Motor neuron (in vitro differentiated cells): ENCODE measurements around the gene SLC2A13. TPM values are rescaled to one million over a fixed set of nuclear protein-coding genes. Genes with fewer than 3 reads are reported as not detected.
"Not testable (repeated sequence)": the region's sequence is repeated elsewhere in the genome, so short reads cannot be mapped to it uniquely, and the experiment has no call there.

Experiments used
- ATAC-seq, 8 experiments: fragments of 200-7000 bp; cut with Tn5 transposase; replicated peaks in 6 of 8; 2 replicates each; pipeline ENCODE4 v1.8.0; 2021; ENCODE audit warnings: mild to moderate bottlenecking in 8 of 8, moderate library complexity in 8 of 8
- H3K27ac ChIP-seq, 2 donors: fragments of 250-450 bp; sonication (Bioruptor Pico); 2 replicates each; pipeline ENCODE4 v1.9.0; 2021; ENCODE audit warnings: antibody characterized with exemption in 2 of 2, mild to moderate bottlenecking in 2 of 2, moderate library complexity in 1 of 2
- H3K4me1 ChIP-seq, 2 donors: fragments of 250-450 bp; sonication (Bioruptor Pico); replicated peaks in 1 of 2; 2 replicates each; pipeline ENCODE4 v1.6.1; 2021; ENCODE audit warnings: antibody characterized with exemption in 2 of 2, mild to moderate bottlenecking in 2 of 2, moderate library complexity in 1 of 2
- H3K4me3 ChIP-seq, 5 donors: fragments of 250-450 bp; sonication (Bioruptor Pico); 2 replicates each; pipeline ENCODE4 v1.9.0; 2021; ENCODE audit warnings: antibody characterized with exemption in 5 of 5, mild to moderate bottlenecking in 5 of 5, moderate library complexity in 4 of 5
- WGBS, 10 experiments: fragments of 450-650 bp; shearing (Covaris generic); methylation state at CpG; one replicate each; pipeline ENCODE4 v1.0.0; 2022; 5-methylcytosine and 5-hydroxymethylcytosine counted together
- in situ Hi-C, 9 experiments: fragments of 400-800 bp; cut with MboI; loops; one replicate each; pipeline ENCODE4 v1.15.0; 2021; ENCODE audit warnings: low sequenced_read_pairs in 9 of 9, low pct_unique_long_range_greater_than_20kb in 2 of 9; ENCODE audit not compliant: unreplicated experiment in 9 of 9
- total RNA-seq, 8 experiments: library from RNA; unstranded; fragments of 300-600 nt; gene quantifications; 2 replicates each; pipeline versions ENCODE4 v1.2.3 to v1.2.4, GENCODE V29; 2022

SLC2A13 gene
- total RNA-seq, 8 experiments from 2014 or later = 4.0 to 26.7 (median 7.4) TPM

DNA sequence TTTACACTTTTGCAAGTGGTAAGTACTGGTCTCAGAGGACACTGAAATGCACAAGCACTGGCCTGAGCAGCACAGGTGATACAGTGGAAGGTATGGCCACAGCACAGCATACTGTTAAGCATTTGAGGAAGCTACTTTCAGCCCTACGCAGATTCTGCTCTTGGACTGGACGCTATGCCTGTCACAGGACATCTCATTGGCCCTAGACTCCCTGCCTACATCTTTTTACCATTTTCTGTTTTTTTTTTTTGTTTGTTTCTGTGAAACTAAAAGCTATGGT is 342.1 kb downstream of the SLC2A13 start:
- WGBS, 10 experiments = 83 to 100% (median 95%) methylated on average over 1 to 2 of the region's 2 CpGs; no CpG with 5 or more reads in 5 of the 10 experiments
- Histone ChIP-seq H3K4me1 (peaks cover 3 to 4% of the 10 kb centered on the region in 2 donors), H3K27ac (no peak overlapping the region), H3K4me3 (no peak overlapping the region)
- in situ Hi-C loops = loop anchor here in 6 of 9 experiments (10.0 to 25.0 kb wide), 5 partner anchors 248 to 548 kb away; partner anchors contain the start of gene SLC2A13 (in 5 of the 6)
- ATAC-seq = peak in 5 of 8 experiments; percentile 50 to 64 (median 52)

DNA sequence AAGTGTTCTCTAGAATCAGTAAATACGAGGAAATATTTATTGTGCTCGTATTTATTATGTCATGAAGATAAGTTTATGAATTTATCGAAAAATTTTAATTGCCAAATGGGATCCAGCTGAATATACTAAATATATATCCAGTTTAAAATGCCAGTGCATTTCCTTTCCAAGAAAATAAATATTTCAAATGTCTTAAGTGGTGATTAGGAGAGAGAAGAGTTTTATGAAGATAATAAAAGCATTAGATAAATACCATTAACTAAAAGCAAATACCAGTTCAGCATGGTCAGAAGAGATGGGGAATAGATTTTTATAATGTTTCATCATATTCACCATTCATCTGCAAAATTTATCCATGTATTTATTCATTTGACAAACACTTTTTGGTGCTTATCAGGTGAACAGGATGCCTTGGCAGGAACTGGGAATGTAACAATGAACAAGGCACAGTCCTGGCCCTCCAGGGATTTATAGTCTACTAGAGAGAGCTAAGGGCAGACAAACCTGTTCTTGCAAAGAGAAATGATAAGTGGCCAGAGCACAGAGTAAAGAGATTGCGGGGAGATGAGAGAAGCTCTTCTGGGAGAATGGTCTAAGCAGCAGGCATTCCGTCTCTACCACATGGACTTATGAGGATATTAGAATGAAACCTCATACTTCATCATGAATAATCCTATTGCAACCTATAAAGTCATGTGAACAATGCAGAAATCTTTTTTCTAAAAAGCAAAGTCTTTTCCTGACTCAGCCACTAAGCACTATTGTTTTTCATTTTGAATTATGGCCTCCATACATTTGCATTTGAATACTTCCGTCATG is 342.6 kb downstream of the SLC2A13 start:
- WGBS, 10 experiments = 72 to 100% (median 88%) methylated on average over 3 to 6 of the region's 6 CpGs
- no peak overlapping the region for H3K4me3 ChIP-seq
- no peak overlapping the region for H3K27ac ChIP-seq
- peak in 5 of 8 experiments; percentile 27 to 50 (median 35) for ATAC-seq
- in situ Hi-C loops = loop anchor here in 6 of 9 experiments (10.0 to 25.0 kb wide), 5 partner anchors 249 to 549 kb away; partner anchors contain the start of gene SLC2A13 (in 5 of the 6)
- peaks cover 3 to 4% of the 10 kb centered on the region in 2 donors for H3K4me1 ChIP-seq

DNA sequence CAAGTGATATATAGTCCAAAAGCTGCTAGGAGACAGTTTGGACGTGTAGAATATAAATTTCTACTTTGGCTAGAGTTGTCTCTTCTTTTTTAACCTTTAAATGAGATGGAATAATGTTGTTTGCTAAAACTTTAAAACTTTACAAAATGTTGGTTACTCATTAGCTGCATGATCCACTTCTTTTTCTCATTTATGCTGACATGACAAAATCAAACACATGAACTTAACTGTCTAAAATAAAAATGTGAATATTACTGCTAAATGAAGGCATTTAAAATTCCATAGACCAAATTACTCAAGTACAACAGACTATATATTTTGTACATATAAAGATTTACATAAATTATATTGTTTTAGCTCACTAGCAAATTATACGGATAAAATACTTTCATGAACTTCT is 350.4 kb downstream of the SLC2A13 start:
- 0 to 100% (median 85%) methylated on average over 1 to 2 of the region's 2 CpGs; no CpG with 5 or more reads in 1 of the 10 experiments for WGBS, 10 experiments
- Histone ChIP-seq H3K4me3 (no peak overlapping the region), H3K4me1 (no peaks in the 10 kb centered on the region), H3K27ac (no peak overlapping the region)
- in situ Hi-C loops = loop anchor here in 5 of 9 experiments (25.0 kb wide), 3 partner anchors 257 to 557 kb away; partner anchors contain the start of gene SLC2A13 (in 4 of the 5)
- ATAC-seq = no peak

DNA sequence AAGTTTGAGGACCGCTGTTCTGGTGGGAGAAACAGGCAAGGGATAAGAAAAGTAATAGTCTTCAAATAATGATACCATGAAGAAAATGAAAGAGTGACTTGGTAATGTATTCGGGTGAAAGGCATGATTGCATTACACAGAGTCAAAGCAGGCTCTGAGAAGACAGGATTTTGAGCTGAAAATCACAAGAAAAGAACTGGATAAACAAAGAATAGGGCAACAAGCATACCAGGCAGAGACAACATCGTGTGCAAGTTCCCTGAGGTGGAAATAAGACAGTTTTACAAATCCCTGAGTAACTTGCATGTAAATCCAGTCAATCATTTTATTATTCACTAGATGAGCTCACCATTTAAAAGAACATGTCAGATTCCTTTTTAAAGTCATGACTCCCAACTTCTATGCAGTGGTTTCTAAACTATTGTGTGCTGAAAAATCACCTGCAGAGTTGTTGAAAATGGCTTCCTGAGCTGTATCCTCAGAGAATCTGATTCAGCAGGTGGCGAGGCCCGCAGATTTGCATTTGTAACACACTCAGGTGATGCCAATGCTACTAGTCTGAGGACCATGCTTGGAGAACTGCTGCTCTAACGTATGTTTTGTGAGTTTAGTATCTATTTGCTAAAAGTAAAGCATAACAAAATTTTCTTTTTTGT is 353.3 kb downstream of the SLC2A13 start:
- peak in 1 of 8 experiments; percentile 14 for ATAC-seq
- no peak overlapping the region for H3K27ac ChIP-seq
- in situ Hi-C loops = loop anchor here in 5 of 9 experiments (25.0 kb wide), 3 partner anchors 260 to 560 kb away; partner anchors contain the start of gene SLC2A13 (in 4 of the 5)
- 27 to 67% (median 52%) methylated on average over 2 to 6 of the region's 6 CpGs for WGBS, 10 experiments
- H3K4me3 ChIP-seq = no peak overlapping the region
- H3K4me1 ChIP-seq = no peaks in the 10 kb centered on the region

DNA sequence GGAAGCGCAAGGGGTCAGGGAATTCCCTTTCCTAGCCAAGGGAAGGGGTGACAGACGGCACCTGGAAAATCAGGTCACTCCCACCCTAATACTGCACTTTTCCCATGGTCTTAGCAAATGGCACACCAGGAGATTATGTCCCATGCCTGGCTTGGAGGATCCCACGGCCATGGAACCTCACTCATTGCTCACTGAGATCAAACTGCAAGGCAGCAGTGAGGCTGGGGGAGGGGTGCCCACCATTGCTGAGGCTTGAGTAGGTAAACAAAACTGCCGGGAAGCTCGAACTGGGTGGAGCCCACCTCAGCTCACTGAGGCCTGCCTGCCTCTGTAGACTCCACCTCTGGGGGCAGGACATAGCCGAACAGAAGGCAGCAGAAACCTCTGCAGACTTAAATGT is 359.7 kb downstream of the SLC2A13 start:
- not testable (repeated sequence) for ATAC-seq, H3K27ac ChIP-seq, H3K4me3 ChIP-seq, H3K4me1 ChIP-seq
- WGBS, 10 experiments = 0 to 100% (median 61%) methylated on average over 1 to 4 of the region's 6 CpGs; no CpG with 5 or more reads in 5 of the 10 experiments
- in situ Hi-C loops = loop anchor here in 1 of 9 experiments (25.0 kb wide), 1 partner anchor 159 kb away; no protein-coding TSS in a partner anchor

DNA sequence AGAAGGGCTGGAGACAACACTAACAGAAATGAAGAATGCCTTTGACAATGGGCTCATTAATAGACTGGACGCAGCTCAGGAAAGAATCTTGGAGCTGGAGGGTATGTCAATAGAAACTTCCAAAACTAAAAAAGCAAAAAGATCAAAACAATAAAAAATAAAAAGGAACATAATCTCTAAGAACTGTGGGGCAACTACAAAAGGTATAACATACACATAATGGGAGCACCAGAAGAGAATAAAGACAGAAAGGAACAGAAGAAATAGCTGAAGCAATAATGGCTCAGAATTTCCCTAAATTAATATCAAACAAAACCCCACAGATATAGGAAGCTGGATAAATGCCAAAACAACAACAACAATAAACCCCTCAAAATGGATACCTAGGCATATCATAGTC is 362.2 kb downstream of the SLC2A13 start:
- Histone ChIP-seq H3K4me3 (no peak overlapping the region), H3K27ac (no peak overlapping the region), H3K4me1 (no peaks in the 10 kb centered on the region)
- in situ Hi-C loops = loop anchor here in 1 of 9 experiments (25.0 kb wide), 1 partner anchor 156 kb away; no protein-coding TSS in a partner anchor
- no peak for ATAC-seq
- 64 to 100% (median 89%) methylated on average over 1 of the region's 1 CpG; no CpG with 5 or more reads in 2 of the 10 experiments for WGBS, 10 experiments

DNA sequence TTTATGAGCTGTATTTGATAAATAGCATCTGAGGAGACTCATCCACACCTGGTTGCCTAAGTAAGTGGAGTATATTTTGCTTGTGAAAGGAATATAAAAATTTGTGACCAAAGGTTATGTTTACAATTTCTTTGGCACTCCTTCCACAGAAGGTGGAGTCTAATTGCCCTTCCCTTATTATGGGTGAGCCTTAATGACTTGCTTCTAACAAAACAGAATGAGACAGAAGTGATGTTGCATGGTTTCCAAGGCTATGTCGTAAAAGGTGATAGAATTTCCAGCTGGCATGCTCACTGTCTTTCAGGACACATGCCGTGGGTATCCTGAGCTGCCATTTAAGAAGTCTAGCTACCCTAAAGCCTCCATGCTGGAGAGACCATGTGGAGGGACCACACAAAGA is 369.5 kb downstream of the SLC2A13 start:
- H3K27ac ChIP-seq = no peak overlapping the region
- ATAC-seq = no peak
- no peaks in the 10 kb centered on the region for H3K4me1 ChIP-seq
- WGBS, 10 experiments = 0 to 78% (median 27%) methylated on average over 1 to 2 of the region's 2 CpGs; no CpG with 5 or more reads in 6 of the 10 experiments
- in situ Hi-C loops = loop anchor here in 1 of 9 experiments (25.0 kb wide), 1 partner anchor 149 kb away; no protein-coding TSS in a partner anchor
- no peak overlapping the region for H3K4me3 ChIP-seq

DNA sequence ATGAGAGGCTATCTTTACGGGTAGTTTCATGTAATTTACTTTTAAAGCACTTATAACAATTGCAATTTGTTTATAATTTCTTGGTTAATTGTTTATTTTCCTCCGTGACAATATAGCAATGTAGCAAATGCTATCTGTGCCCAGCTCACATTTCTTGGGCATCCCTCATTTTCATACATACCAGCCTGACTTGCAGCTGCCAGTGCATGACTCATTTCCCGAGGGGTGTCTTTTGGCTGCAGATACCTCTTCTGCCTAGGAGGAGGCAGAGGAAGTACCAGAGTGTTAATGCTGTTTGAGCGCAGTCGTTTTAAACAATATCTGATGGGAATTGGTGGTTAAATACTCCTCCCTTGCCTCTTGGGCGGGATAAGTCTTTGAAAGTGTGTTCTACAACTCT is 382.1 kb downstream of the SLC2A13 start:
- in situ Hi-C loops = no loop called here
- 8 to 100% (median 67%) methylated on average over 1 to 6 of the region's 6 CpGs for WGBS, 10 experiments
- Histone ChIP-seq H3K4me1 (no peaks in the 10 kb centered on the region), H3K4me3 (no peak overlapping the region), H3K27ac (no peak overlapping the region)
- ATAC-seq = peak in 2 of 8 experiments; percentile 31 to 62

DNA sequence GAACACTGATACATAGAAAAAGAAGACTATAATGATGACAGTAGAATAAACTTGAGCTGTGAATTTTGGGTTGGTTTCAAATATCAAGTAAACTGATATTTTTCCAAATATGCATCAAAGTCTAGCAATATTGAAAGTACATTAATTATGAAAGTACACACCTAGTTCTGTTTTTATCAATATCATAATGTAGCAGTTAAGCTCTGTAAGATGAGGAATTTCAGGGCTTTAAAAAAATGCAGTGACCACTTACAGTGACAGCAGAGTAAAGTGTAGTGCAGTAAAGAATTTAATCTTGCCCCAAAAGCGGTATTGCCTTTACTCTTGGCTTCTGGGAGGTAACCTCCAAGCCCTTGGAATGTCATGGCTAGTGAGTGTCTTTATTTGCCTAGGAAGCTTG is 383.4 kb downstream of the SLC2A13 start:
- Histone ChIP-seq H3K27ac (no peak overlapping the region), H3K4me1 (no peaks in the 10 kb centered on the region), H3K4me3 (no peak overlapping the region)
- in situ Hi-C loops = no loop called here
- ATAC-seq = no peak
- WGBS, 10 experiments = 88 to 100% (median 100%) methylated on average over 1 of the region's 1 CpG; no CpG with 5 or more reads in 6 of the 10 experiments

DNA sequence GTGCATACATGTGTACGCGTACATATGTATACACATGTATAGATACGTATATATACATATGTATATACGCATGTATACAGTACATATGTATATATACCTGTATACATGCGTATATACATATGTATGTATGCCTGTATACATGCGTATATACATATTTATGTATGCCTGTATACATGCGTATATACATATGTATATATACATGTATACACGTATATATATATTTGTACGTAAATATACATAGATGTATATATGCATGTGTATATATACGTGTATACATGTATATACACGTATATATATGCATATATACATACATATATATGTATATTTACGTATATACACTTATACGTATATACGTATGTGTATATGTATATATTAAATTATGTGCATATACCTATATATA is 392.3 kb downstream of the SLC2A13 start:
- ATAC-seq = no peak
- no peak overlapping the region for H3K4me3 ChIP-seq
- H3K4me1 ChIP-seq = no peaks in the 10 kb centered on the region
- no peak overlapping the region for H3K27ac ChIP-seq
- in situ Hi-C loops = no loop called here
- 87 to 100% (median 97%) methylated on average over 1 to 12 of the region's 14 CpGs; no CpG with 5 or more reads in 1 of the 10 experiments for WGBS, 10 experiments

DNA sequence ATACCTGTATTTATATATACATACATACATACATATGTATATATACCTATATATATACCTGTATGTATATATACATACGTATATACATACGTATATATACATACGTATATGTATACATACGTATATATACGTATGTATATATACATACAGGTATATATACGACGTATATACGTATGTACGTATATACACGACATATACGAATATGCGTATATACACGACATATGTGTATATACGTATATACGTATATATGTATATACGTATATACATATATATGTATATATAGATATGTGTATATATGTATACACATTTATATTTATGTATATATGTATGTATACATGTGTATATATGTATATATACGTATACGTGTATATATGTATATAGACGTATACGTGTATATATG is 393.5 kb downstream of the SLC2A13 start:
- WGBS, 10 experiments = 82 to 100% (median 93%) methylated on average over 1 to 16 of the region's 20 CpGs; no CpG with 5 or more reads in 6 of the 10 experiments
- in situ Hi-C loops = no loop called here
- Histone ChIP-seq H3K4me3 (no peak overlapping the region), H3K27ac (no peak overlapping the region), H3K4me1 (no peaks in the 10 kb centered on the region)
- no peak for ATAC-seq
